ENCODE data around the gene USP17L18.
"Not testable (repeated sequence)": the region's sequence is repeated elsewhere in the genome, so short reads cannot be mapped to it uniquely, and the experiment has no call there.

Gene USP17L18, protein sequence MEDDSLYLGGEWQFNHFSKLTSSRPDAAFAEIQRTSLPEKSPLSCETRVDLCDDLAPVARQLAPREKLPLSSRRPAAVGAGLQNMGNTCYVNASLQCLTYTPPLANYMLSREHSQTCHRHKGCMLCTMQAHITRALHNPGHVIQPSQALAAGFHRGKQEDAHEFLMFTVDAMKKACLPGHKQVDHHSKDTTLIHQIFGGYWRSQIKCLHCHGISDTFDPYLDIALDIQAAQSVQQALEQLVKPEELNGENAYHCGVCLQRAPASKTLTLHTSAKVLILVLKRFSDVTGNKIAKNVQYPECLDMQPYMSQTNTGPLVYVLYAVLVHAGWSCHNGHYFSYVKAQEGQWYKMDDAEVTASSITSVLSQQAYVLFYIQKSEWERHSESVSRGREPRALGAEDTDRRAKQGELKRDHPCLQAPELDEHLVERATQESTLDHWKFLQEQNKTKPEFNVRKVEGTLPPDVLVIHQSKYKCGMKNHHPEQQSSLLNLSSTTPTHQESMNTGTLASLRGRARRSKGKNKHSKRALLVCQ

DNA sequence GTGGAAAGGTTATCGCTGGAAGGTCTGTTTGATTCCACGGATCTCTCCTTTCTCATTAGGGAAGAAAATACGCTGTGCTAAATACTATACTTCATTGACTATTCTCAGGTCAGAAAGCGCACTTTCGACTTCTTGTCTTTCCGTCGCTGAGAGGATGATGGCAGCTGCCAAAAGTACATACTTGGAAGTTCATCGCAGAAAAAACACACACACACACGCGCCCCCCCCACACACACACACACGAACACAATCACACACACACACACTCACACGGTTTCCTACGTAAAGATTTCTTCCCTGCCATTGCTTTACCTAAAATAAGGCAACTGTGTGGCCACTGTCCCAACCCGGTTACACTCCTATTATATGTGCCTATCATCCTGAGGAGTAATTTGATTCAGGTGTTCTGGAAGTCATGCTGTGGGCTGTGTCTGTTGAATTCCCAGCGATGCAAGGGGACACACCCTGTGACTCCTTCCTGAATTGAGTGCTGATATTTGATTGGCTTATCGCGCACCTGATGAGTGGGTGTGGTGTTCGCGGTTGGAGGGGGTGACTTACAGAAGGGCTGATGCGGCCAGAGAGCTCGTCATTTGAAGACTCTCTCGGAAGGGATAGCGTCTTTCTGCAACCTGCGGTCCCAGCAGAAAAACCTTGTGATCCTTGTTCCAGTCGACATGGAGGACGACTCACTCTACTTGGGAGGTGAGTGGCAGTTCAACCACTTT is at the start of gene USP17L18:
Gene USP17L18, plus strand, starts transcription at position 678 of the 728 bp plus-strand sequence. Its CDS starts 0 bp downstream, at position 678.
- not testable (repeated sequence) for DNase-seq (ENCODE audit: low read depth in 4 of 4, low spot score in 1 of 4)

DNA sequence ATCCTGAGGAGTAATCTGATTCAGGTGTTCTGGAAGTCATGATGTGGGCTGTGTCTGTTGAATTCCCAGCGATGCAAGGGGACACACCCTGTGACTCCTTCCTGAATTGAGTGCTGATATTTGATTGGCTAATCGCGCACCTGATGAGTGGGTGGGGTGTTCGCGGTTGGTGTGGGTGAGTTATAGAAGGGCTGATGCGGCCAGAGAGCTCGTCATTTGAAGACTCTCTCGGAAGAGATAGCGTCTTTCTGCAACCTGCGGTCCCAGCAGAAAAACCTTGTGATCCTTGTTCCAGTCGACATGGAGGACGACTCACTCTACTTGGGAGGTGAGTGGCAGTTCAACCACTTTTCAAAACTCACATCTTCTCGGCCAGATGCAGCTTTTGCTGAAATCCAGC is 38.1 kb upstream of the USP17L18 start, which contains the start of gene USP17L10:
Gene USP17L10, plus strand, starts transcription at position 301 of the 400 bp plus-strand sequence. Its CDS starts 0 bp downstream, at position 301.
- not testable (repeated sequence) for DNase-seq (ENCODE audit: low read depth in 4 of 4, low spot score in 1 of 4)

DNA sequence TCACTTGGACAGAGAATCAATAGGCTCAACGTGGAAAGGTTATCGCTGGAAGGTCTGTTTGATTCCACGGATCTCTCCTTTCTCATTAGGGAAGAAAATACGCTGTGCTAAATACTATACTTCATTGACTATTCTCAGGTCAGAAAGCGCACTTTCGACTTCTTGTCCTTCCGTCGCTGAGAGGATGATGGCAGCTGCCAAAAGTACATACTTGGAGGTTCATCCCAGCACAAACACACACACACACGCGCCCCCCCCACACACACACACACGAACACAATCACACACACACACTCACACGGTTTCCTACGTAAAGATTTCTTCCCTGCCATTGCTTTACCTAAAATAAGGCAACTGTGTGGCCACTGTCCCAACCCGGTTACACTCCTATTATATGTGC is 33.7 kb upstream of the USP17L18 start:
- DNase-seq (ENCODE audit: low read depth in 4 of 4, low spot score in 1 of 4), result not testable (repeated sequence)

DNA sequence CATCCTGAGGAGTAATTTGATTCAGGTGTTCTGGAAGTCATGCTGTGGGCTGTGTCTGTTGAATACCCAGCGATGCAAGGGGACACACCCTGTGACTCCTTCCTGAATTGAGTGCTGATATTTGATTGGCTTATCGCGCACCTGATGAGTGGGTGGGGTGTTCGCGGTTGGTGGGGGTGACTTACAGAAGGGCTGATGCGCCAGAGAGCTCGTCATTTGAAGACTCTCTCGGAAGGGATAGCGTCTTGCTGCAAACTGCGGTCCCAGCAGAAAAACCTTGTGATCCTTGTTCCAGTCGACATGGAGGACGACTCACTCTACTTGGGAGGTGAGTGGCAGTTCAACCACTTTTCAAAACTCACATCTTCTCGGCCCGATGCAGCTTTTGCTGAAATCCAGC is 33.3 kb upstream of the USP17L18 start, which contains the start of gene USP17L11:
Gene USP17L11, plus strand, starts transcription at position 301 of the 400 bp plus-strand sequence. Its CDS starts 0 bp downstream, at position 301.
- not testable (repeated sequence) for DNase-seq (ENCODE audit: low read depth in 4 of 4, low spot score in 1 of 4)

GRCh38 chr4:9219852-9220251 is 28.6 kb upstream of the USP17L18 start, which contains the start of gene USP17L12:
USP17L12 (plus strand) TSS chr4:9220152; CDS start chr4:9220152, 0 bp downstream.
- DNase-seq (ENCODE audit: low read depth in 4 of 4, low spot score in 1 of 4), result not testable (repeated sequence)

DNA sequence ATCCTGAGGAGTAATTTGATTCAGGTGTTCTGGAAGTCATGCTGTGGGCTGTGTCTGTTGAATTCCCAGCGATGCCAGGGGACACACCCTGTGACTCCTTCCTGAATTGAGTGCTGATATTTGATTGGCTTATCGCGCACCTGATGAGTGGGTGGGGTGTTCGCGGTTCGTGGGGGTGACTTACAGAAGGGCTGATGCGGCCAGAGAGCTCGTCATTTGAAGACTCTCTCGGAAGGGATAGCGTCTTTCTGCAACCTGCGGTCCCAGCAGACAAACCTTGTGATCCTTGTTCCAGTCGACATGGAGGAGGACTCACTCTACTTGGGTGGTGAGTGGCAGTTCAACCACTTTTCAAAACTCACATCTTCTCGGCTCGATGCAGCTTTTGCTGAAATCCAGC is 23.8 kb upstream of the USP17L18 start, which contains the start of gene USP17L13:
Gene USP17L13, plus strand, starts transcription at position 301 of the 400 bp plus-strand sequence. Its CDS starts 0 bp downstream, at position 301.
- DNase-seq (ENCODE audit: low read depth in 4 of 4, low spot score in 1 of 4), result not testable (repeated sequence)

DNA sequence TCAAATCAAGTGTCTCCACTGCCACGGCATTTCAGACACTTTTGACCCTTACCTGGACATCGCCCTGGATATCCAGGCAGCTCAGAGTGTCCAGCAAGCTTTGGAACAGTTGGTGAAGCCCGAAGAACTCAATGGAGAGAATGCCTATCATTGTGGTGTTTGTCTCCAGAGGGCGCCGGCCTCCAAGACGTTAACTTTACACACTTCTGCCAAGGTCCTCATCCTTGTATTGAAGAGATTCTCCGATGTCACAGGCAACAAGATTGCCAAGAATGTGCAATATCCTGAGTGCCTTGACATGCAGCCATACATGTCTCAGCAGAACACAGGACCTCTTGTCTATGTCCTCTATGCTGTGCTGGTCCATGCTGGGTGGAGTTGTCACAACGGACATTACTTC is 18.2 kb upstream of the USP17L18 start:
- not testable (repeated sequence) for DNase-seq (ENCODE audit: low read depth in 4 of 4, low spot score in 1 of 4)

DNA sequence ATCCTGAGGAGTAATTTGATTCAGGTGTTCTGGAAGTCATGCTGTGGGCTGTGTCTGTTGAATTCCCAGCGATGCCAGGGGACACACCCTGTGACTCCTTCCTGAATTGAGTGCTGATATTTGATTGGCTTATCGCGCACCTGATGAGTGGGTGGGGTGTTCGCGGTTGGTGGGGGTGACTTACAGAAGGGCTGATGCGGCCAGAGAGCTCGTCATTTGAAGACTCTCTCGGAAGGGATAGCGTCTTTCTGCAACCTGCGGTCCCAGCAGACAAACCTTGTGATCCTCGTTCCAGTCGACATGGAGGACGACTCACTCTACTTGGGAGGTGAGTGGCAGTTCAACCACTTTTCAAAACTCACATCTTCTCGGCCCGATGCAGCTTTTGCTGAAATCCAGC is 14.3 kb upstream of the USP17L18 start, which contains the start of gene USP17L15:
Gene USP17L15, plus strand, starts transcription at position 301 of the 400 bp plus-strand sequence. Its CDS starts 0 bp downstream, at position 301.
- not testable (repeated sequence) for DNase-seq (ENCODE audit: low read depth in 4 of 4, low spot score in 1 of 4)

GRCh38 chr4:9238461-9238860 is 10.0 kb upstream of the USP17L18 start:
- not testable (repeated sequence) for DNase-seq (ENCODE audit: low read depth in 4 of 4, low spot score in 1 of 4)

GRCh38 chr4:9243579-9243978 is 4.9 kb upstream of the USP17L18 start, which contains the start of gene USP17L17:
USP17L17 (plus strand) TSS chr4:9243879; CDS start chr4:9243879, 0 bp downstream.
- DNase-seq (ENCODE audit: low read depth in 4 of 4, low spot score in 1 of 4), result not testable (repeated sequence)

DNA sequence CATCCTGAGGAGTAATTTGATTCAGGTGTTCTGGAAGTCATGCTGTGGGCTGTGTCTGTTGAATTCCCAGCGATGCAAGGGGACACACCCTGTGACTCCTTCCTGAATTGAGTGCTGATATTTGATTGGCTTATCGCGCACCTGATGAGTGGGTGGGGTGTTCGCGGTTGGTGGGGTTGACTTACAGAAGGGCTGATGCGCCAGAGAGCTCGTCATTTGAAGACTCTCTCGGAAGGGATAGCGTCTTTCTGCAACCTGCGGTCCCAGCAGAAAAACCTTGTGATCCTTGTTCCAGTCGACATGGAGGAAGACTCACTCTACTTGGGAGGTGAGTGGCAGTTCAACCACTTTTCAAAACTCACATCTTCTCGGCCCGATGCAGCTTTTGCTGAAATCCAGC is 4.6 kb downstream of the USP17L18 start, which contains the start of gene USP17L19:
Gene USP17L19, plus strand, starts transcription at position 301 of the 400 bp plus-strand sequence. Its CDS starts 0 bp downstream, at position 301.
- DNase-seq (ENCODE audit: low read depth in 4 of 4, low spot score in 1 of 4), result not testable (repeated sequence)

- not testable (repeated sequence) for DNase-seq (ENCODE audit: low read depth in 4 of 4, low spot score in 1 of 4)
Observed at GRCh38 chr4:9257824-9258223, 9.4 kb downstream of the USP17L18 start, which contains the start of gene USP17L20. USP17L20 (plus strand) TSS chr4:9258124; CDS start chr4:9258124, 0 bp downstream.

DNA sequence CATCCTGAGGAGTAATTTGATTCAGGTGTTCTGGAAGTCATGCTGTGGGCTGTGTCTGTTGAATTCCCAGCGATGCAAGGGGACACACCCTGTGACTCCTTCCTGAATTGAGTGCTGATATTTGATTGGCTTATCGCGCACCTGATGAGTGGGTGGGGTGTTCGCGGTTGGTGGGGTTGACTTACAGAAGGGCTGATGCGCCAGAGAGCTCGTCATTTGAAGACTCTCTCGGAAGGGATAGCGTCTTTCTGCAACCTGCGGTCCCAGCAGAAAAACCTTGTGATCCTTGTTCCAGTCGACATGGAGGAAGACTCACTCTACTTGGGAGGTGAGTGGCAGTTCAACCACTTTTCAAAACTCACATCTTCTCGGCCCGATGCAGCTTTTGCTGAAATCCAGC is 14.1 kb downstream of the USP17L18 start, which contains the start of gene USP17L21:
Gene USP17L21, plus strand, starts transcription at position 301 of the 400 bp plus-strand sequence. Its CDS starts 0 bp downstream, at position 301.
- DNase-seq (ENCODE audit: low read depth in 4 of 4, low spot score in 1 of 4), result not testable (repeated sequence)

GRCh38 chr4:9267319-9267718 is 18.9 kb downstream of the USP17L18 start, which contains the start of gene USP17L22:
USP17L22 (plus strand) TSS chr4:9267619; CDS start chr4:9267619, 0 bp downstream.
- DNase-seq (ENCODE audit: low read depth in 4 of 4, low spot score in 1 of 4), result not testable (repeated sequence)

DNA sequence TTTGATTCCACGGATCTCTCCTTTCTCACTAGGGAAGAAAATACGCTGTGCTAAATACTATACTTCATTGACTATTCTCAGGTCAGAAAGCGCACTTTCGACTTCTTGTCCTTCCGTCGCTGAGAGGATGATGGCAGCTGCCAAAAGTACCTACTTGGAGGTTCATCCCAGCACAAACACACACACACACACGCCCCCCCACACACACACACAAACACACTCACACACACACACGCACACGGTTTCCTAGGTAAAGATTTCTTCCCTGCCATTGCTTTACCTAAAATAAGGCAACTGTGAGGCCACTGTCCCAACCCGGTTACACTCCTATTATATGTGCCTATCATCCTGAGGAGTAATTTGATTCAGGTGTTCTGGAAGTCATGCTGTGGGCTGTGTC is 23.3 kb downstream of the USP17L18 start:
- DNase-seq (ENCODE audit: low read depth in 4 of 4, low spot score in 1 of 4), result not testable (repeated sequence)

Measured in stimulated activated CD4-positive, alpha-beta T cell treated with anti-CD3 and anti-CD28 coated beads, Interleukin-1b, Interleukin-23, amount 100 ng/mL, for 24 hours (primary cell).